Lower lobe of right lung (tissue), 2 donors: ENCODE results near the gene AVPR1B. TPM values are rescaled to one million over a fixed set of nuclear protein-coding genes. Genes with fewer than 3 reads are reported as not detected.

Source experiments
- ATAC-seq, 2 donors: fragments of 200-7000 bp; cut with Tn5 transposase; one replicate each; pipeline ENCODE4 v1.9.1; 2020 to 2022; ENCODE audit warnings: mild to moderate bottlenecking in 2 of 2, moderate library complexity in 2 of 2
- DNase-seq: peaks from one replicate; pipeline ENCODE4 v3.0.0-alpha.2; 2020
- H3K27ac ChIP-seq: fragments of 200-600 bp; one replicate; pipeline ENCODE4 v1.8.0; 2022
- H3K27me3 ChIP-seq: fragments of 200-600 bp; one replicate; pipeline ENCODE4 v1.8.0; 2022; ENCODE audit warnings: low read depth
- H3K36me3 ChIP-seq: fragments of 200-600 bp; one replicate; pipeline ENCODE4 v1.8.0; 2022; ENCODE audit warnings: mild to moderate bottlenecking
- H3K4me1 ChIP-seq: fragments of 200-600 bp; one replicate; pipeline ENCODE4 v1.8.0; 2022
- H3K4me3 ChIP-seq: fragments of 200-600 bp; one replicate; pipeline ENCODE4 v1.8.0; 2022; ENCODE audit warnings: mild to moderate bottlenecking
- H3K9me3 ChIP-seq: fragments of 200-600 bp; one replicate; pipeline ENCODE4 v1.8.0; 2022
- CTCF ChIP-seq: fragments of 200-600 bp; IDR thresholded peaks from one replicate; pipeline ENCODE4 v1.8.0; 2022; ENCODE audit warnings: antibody characterized with exemption, mild to moderate bottlenecking
- intact Hi-C: fragments of 100-400 bp; cut with DNase I; formaldehyde crosslinking; loops from one replicate; pipeline ENCODE4 v1.11.0; 2022
- total RNA-seq: library from RNA; stranded (reverse); fragmentation: NEBNext Ultra II Directional; extraction: Animal tissue kit (Norgen Biotek cat#: 25700); gene quantifications from one replicate; pipeline ENCODE4 v1.2.1, GENCODE V29; 2021
- donor health status: DM: no; HTN: yes; CAD: no; lungs with severe emphysema.

The AVPR1B gene
- total RNA-seq, 1 donor from 2014 or later: not detected

- peaks cover 5% of the 10 kb centered on the region for H3K9me3 ChIP-seq
- no peak overlapping the region for H3K27ac ChIP-seq
- no peak for ATAC-seq
- peaks cover 11% of the 10 kb centered on the region for H3K4me1 ChIP-seq
- no peak for TF ChIP-seq CTCF
- no peak overlapping the region for H3K4me3 ChIP-seq
- intact Hi-C loops: no loop called here
- no peaks in the 10 kb centered on the region for H3K36me3 ChIP-seq
- H3K27me3 ChIP-seq: peaks cover 22% of the 10 kb centered on the region
- DNase-seq: no peak
Observed at GRCh38 chr1:206116191-206116872, 856 bp downstream of the AVPR1B start.

GRCh38 chr1:206115791-206116190 lies 1.4 kb downstream of the AVPR1B start:
- Histone ChIP-seq H3K4me3 (no peak overlapping the region), H3K9me3 (no peaks in the 10 kb centered on the region), H3K27me3 (peaks cover 22% of the 10 kb centered on the region), H3K36me3 (no peaks in the 10 kb centered on the region), H3K27ac (no peak overlapping the region), H3K4me1 (peaks cover 11% of the 10 kb centered on the region)
- intact Hi-C loops: no loop called here
- ATAC-seq (no peak), DNase-seq (no peak)
- no peak for TF ChIP-seq CTCF

GRCh38 chr1:206114692-206115640 lies 2.2 kb downstream of the AVPR1B start:
- TF ChIP-seq CTCF: no peak
- no peak overlapping the region for H3K4me3 ChIP-seq
- intact Hi-C loops: no loop called here
- no peaks in the 10 kb centered on the region for H3K9me3 ChIP-seq
- H3K36me3 ChIP-seq: no peaks in the 10 kb centered on the region
- H3K27me3 ChIP-seq: peaks cover 22% of the 10 kb centered on the region
- H3K4me1 ChIP-seq: peaks cover 11% of the 10 kb centered on the region
- ATAC-seq (no peak), DNase-seq (no peak)
- H3K27ac ChIP-seq: no peak overlapping the region

- Histone ChIP-seq H3K36me3 (no peaks in the 10 kb centered on the region), H3K27me3 (peaks cover 10% of the 10 kb centered on the region), H3K4me3 (no peak overlapping the region), H3K27ac (no peak overlapping the region), H3K4me1 (peaks cover 9% of the 10 kb centered on the region), H3K9me3 (no peaks in the 10 kb centered on the region)
- TF ChIP-seq CTCF: no peak
- intact Hi-C loops: no loop called here
- DNase-seq: peak; percentile 80
- peak; percentile 67 for ATAC-seq
Observed at GRCh38 chr1:206112600-206113301, 4.4 kb downstream of the AVPR1B start.

- Histone ChIP-seq H3K4me1 (no peaks in the 10 kb centered on the region), H3K36me3 (no peaks in the 10 kb centered on the region), H3K27me3 (no peaks in the 10 kb centered on the region), H3K4me3 (no peak overlapping the region), H3K9me3 (no peaks in the 10 kb centered on the region), H3K27ac (no peak overlapping the region)
- intact Hi-C loops: no loop called here
- DNase-seq: no peak
- TF ChIP-seq CTCF: no peak
- no peak for ATAC-seq
Observed at GRCh38 chr1:206111271-206111927, 5.8 kb downstream of the AVPR1B start.
